ENCODE measurements around the gene OR52E4.

- no peak for TF ChIP-seq POLR2A (IDR thresholded peaks at IDR 0.05)
- no peak for TF ChIP-seq EP300 (IDR thresholded peaks at IDR 0.05)
- TF ChIP-seq CTCF (IDR thresholded peaks at IDR 0.05), result no peak
Measured at GRCh38 chr11:5833446-5833845, 47.0 kb upstream of the OR52E4 start.

Data from suprapubic skin (tissue), 3 donors.